Measurements from ENCODE around the gene TEX51.

- TF ChIP-seq CTCF (conservative IDR thresholded peaks at IDR 0.05; ENCODE audit: low read length) (no peak), EZH2phosphoT487 (IDR thresholded peaks at IDR 0.05; ENCODE audit: borderline replicate concordance) (no peak)
These were observed 15.4 kb downstream of the TEX51 start for GRCh38 chr2:126913881-126914615.
